LNCaP clone FGC (cell line): ENCODE results near the gene VAV2.
A peak's percentile ranks its signal among the peaks of the same experiment; 100 is the strongest.

Source experiments
- DNase-seq: peaks from one replicate; pipeline ENCODE4 v3.0.0-alpha.2; 2011; ENCODE audit warnings: low read depth
- H3K4me3 ChIP-seq: 2 replicates; pipeline ENCODE4 v1.5.1; 2011; ENCODE audit warnings: mild to moderate bottlenecking, low read depth, low read length, control low read depth
- TF ChIP-seq, protein P1 (sequence below): IDR thresholded peaks from 2 replicates; pipeline ENCODE4 v1.5.1; 2012; ENCODE audit warnings: mild to moderate bottlenecking; ENCODE audit not compliant: control insufficient read depth, insufficient read depth; ENCODE audit errors: extremely low read depth

Gene VAV2

DNA sequence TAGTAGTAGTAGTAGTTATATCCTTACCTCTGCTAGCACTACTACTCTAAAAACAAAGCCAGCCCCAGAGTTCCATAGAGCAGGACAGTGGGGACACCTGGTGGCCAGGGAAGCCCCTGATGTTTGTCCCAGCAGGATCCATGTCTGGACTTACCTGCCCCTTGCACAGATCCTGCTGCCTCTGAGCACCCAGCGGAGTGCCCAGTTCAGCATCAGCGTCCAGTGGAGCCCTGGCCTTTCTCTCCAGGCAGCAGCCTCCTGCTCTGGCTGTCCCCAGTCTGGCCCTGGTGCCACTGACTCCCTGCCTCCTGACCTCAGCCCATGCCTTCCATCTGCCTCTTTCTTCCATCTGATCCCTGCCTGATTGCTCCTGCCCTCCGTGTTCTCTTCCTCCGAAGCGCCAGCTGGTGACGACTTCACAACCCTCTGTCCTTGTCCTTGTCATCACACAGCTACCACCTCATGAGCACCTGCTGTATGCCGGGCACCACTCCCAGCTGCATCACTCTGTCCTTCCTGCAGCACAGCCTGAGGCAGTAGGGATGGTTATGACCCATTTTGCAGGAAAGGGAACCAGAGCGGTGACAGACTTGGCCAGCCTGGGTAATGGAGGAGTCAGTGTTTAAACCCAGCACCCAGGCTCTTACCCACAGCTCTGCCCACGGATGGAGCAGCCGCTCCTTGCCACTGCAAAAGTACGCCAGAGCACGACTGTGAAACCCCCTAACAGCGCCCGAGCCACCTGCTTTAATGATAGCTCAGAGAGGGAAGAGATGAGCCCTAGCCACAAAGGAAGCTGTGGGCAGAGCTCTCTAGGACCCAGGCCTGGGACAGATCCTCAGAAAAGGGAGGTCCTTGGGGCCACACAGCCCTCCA is 265.5 kb downstream of the VAV2 start:
- H3K4me3 ChIP-seq: no peak overlapping the region
- DNase-seq: no peak
- TF ChIP-seq, protein P1, sequence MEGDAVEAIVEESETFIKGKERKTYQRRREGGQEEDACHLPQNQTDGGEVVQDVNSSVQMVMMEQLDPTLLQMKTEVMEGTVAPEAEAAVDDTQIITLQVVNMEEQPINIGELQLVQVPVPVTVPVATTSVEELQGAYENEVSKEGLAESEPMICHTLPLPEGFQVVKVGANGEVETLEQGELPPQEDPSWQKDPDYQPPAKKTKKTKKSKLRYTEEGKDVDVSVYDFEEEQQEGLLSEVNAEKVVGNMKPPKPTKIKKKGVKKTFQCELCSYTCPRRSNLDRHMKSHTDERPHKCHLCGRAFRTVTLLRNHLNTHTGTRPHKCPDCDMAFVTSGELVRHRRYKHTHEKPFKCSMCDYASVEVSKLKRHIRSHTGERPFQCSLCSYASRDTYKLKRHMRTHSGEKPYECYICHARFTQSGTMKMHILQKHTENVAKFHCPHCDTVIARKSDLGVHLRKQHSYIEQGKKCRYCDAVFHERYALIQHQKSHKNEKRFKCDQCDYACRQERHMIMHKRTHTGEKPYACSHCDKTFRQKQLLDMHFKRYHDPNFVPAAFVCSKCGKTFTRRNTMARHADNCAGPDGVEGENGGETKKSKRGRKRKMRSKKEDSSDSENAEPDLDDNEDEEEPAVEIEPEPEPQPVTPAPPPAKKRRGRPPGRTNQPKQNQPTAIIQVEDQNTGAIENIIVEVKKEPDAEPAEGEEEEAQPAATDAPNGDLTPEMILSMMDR: peak; percentile 76

DNA sequence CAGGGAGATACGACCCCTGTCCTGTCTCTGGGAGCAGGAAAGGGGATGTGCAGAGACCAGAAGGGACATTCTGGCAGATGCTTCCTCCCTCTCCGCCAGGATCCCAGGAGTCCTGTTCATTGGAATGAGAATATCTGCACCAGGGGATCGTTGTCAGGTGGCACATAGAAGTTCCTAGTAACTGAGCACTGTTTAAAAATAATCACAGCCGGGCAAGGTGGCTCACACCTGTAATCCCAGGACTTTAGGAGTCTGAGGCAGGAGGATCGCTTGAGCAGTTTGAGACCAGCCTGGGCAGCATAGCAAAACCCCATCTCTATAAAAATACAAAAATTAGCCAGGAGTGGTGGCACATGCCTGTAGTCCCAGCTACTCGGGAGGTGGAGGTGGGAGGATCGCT is 266.2 kb downstream of the VAV2 start:
- TF ChIP-seq, protein P1: no peak

DNA sequence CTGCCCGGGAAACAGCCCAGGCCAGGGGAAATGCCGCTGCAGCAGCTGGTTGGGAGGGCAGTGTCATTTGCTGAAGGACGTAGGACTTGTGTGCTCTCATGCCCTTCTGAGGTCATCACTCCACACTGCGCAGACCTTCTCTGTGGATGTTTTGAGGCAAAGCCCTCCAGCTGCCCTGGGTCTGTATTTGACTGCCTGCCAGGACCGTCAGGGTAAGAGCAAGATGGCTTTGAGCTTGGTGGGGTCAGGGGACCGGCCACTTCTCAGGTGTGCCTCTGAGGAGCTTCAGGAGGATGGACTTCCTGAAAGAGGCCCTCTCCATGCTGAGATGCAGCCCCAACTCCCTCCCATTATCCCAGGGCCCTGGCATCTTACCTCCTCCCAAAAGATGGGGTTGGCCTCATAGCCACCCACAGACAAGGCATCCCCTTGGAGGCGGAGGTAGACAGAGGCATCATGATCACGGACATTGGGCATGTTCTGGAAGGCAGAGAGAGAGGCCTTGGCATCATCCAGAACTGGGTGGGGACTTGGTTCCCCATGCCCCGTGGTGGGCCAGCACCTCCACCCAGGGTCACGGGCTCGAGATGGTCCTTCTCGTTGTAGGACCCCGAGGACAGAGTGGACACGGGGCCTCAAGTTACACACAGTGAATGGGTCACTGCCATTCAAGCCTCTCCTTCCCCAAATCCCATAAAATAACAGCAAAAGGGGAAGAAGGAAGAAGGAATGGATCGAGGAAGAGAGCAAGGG is 273.4 kb downstream of the VAV2 start:
- no peak overlapping the region for H3K4me3 ChIP-seq
- TF ChIP-seq, protein P1: no peak
- no peak for DNase-seq

More for the DNA sequence above, 266.2 kb downstream of the VAV2 start:
- no peak overlapping the region for H3K4me3 ChIP-seq
- no peak for DNase-seq

DNA sequence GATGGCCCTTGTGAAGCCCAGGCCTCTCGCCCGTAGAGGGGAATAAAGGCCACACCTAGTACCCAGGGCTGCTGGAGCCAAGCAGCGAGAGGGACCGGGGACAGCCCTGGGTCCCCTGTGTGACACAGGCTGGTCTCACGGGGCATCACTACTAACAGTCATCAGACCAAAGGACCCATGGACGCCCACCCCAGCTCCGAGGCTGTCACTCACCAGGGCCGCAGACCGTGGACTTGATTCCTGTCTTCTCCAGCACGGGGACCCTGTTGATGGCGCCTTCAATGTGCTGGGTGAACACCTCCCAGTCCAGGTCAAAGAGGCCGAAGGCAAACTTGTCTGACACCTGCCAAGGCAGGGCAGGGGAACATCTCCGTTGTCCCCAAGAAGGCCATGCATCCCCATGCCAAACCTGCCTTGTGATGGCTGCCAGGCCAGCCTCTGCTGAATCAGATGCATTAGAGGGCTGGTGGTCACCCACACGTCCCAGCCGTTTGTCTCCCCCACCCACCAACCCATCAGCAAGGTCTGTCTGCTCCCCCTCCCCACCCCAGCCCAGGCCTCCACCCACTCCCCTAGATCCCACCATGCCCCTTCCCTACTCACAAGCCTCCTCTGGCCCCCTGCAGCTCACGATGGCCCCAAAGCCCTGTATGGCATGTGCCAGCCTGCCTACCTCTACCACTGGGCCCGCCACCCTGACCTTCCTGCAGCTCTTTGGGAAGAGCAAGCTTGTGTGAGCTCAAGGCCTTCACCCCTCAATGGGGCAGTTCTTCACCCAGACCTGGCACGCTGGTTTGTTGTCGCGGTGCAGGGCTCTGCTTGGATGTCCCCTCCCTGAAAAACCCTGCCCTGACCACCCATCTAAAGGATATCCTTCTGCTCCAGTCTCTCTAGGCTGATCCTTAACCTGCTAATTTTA is 274.8 kb downstream of the VAV2 start:
- DNase-seq: no peak
- H3K4me3 ChIP-seq: no peak overlapping the region
- TF ChIP-seq, protein P1: no peak

DNA sequence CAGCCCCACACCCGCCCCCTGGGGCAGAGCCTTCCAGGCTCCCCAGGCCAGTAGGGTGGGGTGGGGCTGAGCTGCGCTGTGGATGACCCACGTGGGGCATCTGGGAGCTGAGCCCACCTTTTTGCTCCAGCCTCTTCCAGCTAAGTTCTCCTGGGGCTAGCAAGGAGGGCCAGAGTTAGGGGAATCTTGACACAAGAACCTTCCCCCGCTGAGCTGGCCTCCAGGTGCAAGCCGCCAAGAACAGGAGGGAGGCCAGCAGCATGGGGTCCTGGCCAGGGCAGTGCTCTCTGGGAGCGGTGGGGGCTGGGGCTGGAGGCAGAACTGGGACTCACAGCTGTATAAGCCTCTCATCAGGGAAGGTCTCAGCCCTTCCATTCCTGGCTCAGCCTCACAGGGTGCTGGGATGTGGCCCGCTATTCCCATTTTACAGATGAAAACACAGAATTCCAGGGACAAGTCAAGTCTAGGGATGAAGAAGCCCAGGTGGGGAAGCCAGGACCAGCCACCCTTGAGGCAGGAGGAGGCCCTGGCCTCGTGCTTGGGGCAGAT is 275.5 kb downstream of the VAV2 start:
- TF ChIP-seq, protein P1: no peak
- no peak overlapping the region for H3K4me3 ChIP-seq
- no peak for DNase-seq

DNA sequence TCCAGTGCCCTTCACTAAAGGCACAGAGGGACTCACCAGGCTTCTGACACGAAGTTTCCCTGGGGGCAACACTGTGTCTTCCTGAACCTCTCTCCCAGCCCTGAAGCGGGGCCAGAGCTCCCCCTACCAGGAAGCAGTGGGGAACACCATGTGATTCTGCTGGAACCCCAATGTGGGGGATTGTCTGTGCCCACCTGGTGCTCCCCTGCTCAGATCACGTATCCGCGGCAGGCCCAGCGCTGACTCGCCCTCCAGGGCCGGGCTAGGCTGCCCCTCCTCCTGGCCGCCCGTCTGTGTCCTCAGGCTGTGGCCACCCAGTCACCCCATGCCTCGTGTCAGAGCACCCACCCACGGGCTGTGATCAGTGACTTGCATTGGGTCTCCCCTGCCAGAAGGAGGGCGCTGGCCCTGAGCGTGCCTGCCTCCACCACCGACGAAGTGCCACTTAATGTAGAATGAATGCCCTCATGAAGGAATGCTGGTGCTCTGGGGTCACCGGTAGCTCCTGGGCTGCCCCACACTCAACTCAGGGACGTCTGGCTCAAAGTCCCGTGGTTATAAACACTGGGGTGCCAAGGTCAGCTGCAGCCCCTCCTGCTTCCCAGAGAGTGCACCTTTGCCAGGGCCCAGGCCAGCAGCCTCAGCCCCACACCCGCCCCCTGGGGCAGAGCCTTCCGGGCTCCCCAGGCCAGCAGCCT is 276.1 kb downstream of the VAV2 start:
- no peak overlapping the region for H3K4me3 ChIP-seq
- TF ChIP-seq, protein P1: peak; percentile 45
- DNase-seq: no peak
